ENCODE measurements around the gene HLA-F.

The HLA-F gene

GRCh38 chr6:29680416-29680815 is 42.8 kb upstream of the HLA-F start:
- no peak for TF ChIP-seq CTCF (conservative IDR thresholded peaks at IDR 0.05; ENCODE audit: low read length)
- no peak for TF ChIP-seq EZH2phosphoT487 (IDR thresholded peaks at IDR 0.05; ENCODE audit: borderline replicate concordance)
- no peak overlapping the region for H3K4me3 ChIP-seq (ENCODE audit: low read length, poor library complexity, severe bottlenecking)
- H3F3A ChIP-seq (ENCODE audit: low read depth): no peaks in the 10 kb centered on the region
- no peaks in the 10 kb centered on the region for H3K27me3 ChIP-seq (ENCODE audit: insufficient read depth, low read length, poor library complexity, severe bottlenecking)
- H3K9me3 ChIP-seq (ENCODE audit: insufficient read depth, low read depth, low read length): no peaks in the 10 kb centered on the region
- H3K36me3 ChIP-seq (ENCODE audit: insufficient read depth, low read length): no peaks in the 10 kb centered on the region
- no peaks in the 10 kb centered on the region for H3K79me2 ChIP-seq (ENCODE audit: insufficient read depth, low read length)
- H3K9ac ChIP-seq (ENCODE audit: low read depth, low read length, poor library complexity, severe bottlenecking): no peak overlapping the region
- no peak overlapping the region for H3K4me2 ChIP-seq (ENCODE audit: low read depth, low read length, poor library complexity, severe bottlenecking)
- H3K9me2 ChIP-seq (replicated peaks; ENCODE audit: low read depth, low read length): no peaks in the 10 kb centered on the region
- H4K20me1 ChIP-seq (ENCODE audit: insufficient read depth, low read length, poor library complexity, severe bottlenecking): no peaks in the 10 kb centered on the region
- H3K4me1 ChIP-seq (ENCODE audit: insufficient read depth, low read length, poor library complexity, severe bottlenecking): peaks cover 12% of the 10 kb centered on the region
- no peak overlapping the region for H2AFZ ChIP-seq (ENCODE audit: low read length)

GRCh38 chr6:29680904-29681303 is 42.3 kb upstream of the HLA-F start, which contains the start of gene ZFP57:
ZFP57 (minus strand) TSS chr6:29681152; CDS start chr6:29677003, 4,149 bp downstream.
- no peak within 1 kb of the TSS for H3K9ac ChIP-seq (ENCODE audit: low read depth, low read length, poor library complexity, severe bottlenecking)
- peaks cover 12% of the 10 kb centered on the region for H3K4me1 ChIP-seq (ENCODE audit: insufficient read depth, low read length, poor library complexity, severe bottlenecking)
- TF ChIP-seq CTCF (conservative IDR thresholded peaks at IDR 0.05; ENCODE audit: low read length) (no peak), EZH2phosphoT487 (IDR thresholded peaks at IDR 0.05; ENCODE audit: borderline replicate concordance) (no peak)
- H3K4me3 ChIP-seq (ENCODE audit: low read length, poor library complexity, severe bottlenecking): no peak within 1 kb of the TSS
- no peak within 1 kb of the TSS for H2AFZ ChIP-seq (ENCODE audit: low read length)
- no peaks in the 10 kb centered on the region for H3F3A ChIP-seq (ENCODE audit: low read depth)
- no peaks in the 10 kb centered on the region for H3K9me3 ChIP-seq (ENCODE audit: insufficient read depth, low read depth, low read length)
- no peaks in the 10 kb centered on the region for H3K27me3 ChIP-seq (ENCODE audit: insufficient read depth, low read length, poor library complexity, severe bottlenecking)
- no peaks in the 10 kb centered on the region for H3K36me3 ChIP-seq (ENCODE audit: insufficient read depth, low read length)
- H3K4me2 ChIP-seq (ENCODE audit: low read depth, low read length, poor library complexity, severe bottlenecking): no peak within 1 kb of the TSS
- no peaks in the 10 kb centered on the region for H3K9me2 ChIP-seq (replicated peaks; ENCODE audit: low read depth, low read length)
- no peaks in the 10 kb centered on the region for H3K79me2 ChIP-seq (ENCODE audit: insufficient read depth, low read length)
- no peaks in the 10 kb centered on the region for H4K20me1 ChIP-seq (ENCODE audit: insufficient read depth, low read length, poor library complexity, severe bottlenecking)

- Histone ChIP-seq H3K9me2 (replicated peaks; ENCODE audit: low read depth, low read length) (no peaks in the 10 kb centered on the region), H3K27me3 (ENCODE audit: insufficient read depth, low read length, poor library complexity, severe bottlenecking) (no peaks in the 10 kb centered on the region), H3K36me3 (ENCODE audit: insufficient read depth, low read length) (no peaks in the 10 kb centered on the region), H3K9ac (ENCODE audit: low read depth, low read length, poor library complexity, severe bottlenecking) (no peak overlapping the region), H3K4me1 (ENCODE audit: insufficient read depth, low read length, poor library complexity, severe bottlenecking) (peaks cover 8% of the 10 kb centered on the region), H3K79me2 (ENCODE audit: insufficient read depth, low read length) (no peaks in the 10 kb centered on the region), H3K9me3 (ENCODE audit: insufficient read depth, low read depth, low read length) (no peaks in the 10 kb centered on the region), H2AFZ (ENCODE audit: low read length) (no peak overlapping the region), H3K4me2 (ENCODE audit: low read depth, low read length, poor library complexity, severe bottlenecking) (no peak overlapping the region), H3F3A (ENCODE audit: low read depth) (no peaks in the 10 kb centered on the region), H3K4me3 (ENCODE audit: low read length, poor library complexity, severe bottlenecking) (no peak overlapping the region), H4K20me1 (ENCODE audit: insufficient read depth, low read length, poor library complexity, severe bottlenecking) (no peaks in the 10 kb centered on the region)
- TF ChIP-seq CTCF (conservative IDR thresholded peaks at IDR 0.05; ENCODE audit: low read length): no peak
- no peak for TF ChIP-seq EZH2phosphoT487 (IDR thresholded peaks at IDR 0.05; ENCODE audit: borderline replicate concordance)
These were observed 41.4 kb upstream of the HLA-F start for GRCh38 chr6:29681811-29682210.

Measured in Loucy (cell line).